ENCODE results near the gene ORMDL2.
"Not testable (repeated sequence)": the region's sequence is repeated elsewhere in the genome, so short reads cannot be mapped to it uniquely, and the experiment has no call there.

ORMDL2 gene

GRCh38 chr12:55828357-55828756 lies 10.5 kb downstream of the ORMDL2 start:
- DNase-seq (ENCODE audit: low read depth in 2 of 2) = no peak

- peak in 1 of 2 donors; percentile 14 for DNase-seq (ENCODE audit: low read depth in 2 of 2)
Measured at GRCh38 chr12:55829967-55830600, 12.2 kb downstream of the ORMDL2 start.

GRCh38 chr12:55830601-55831446 lies 13.0 kb downstream of the ORMDL2 start:
- DNase-seq (ENCODE audit: low read depth in 2 of 2) = peak in 1 of 2 donors; percentile 45

DNA sequence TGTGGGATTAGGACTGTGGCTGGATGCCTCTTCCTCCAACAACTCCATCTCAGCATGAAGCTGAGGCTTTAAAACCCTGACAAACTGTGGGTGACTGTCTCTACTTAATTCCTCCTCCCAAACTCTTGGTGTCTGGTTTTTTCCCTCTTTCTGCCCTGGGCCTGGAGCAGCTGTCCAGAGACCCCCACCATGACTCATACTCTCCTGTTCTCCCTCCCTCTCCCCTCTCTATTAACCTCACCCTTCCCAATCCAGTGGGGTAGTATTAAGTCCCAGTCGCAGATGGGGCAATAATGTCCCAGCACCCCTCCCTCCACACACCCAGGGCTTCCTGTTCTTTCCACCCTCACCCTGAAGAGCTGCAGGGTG lies 13.6 kb downstream of the ORMDL2 start:
- DNase-seq (ENCODE audit: low read depth in 2 of 2) = no peak

GRCh38 chr12:55833056-55833455 lies 15.2 kb downstream of the ORMDL2 start:
- DNase-seq (ENCODE audit: low read depth in 2 of 2) = no peak

DNA sequence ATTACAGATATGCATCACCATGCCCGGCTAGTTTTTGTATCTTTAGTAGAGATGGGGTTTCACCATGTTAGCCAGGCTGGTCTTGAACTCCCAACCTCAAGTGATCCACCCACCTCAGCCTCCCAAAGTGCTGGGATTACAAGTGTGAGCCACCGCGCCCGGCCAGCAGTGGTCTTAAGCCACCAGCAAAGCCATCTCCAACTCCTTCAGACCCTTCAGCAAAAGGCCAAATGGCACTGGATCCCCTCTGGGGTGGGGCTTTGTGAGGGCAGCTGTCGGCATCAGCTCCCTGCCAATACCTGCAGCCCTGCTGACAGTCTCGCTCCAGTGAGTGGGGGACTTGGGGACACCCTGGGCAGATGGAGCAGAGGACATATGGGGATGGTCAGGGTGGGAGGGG lies 16.6 kb downstream of the ORMDL2 start:
- DNase-seq (ENCODE audit: low read depth in 2 of 2) = not testable (repeated sequence)

GRCh38 chr12:55838361-55838760 lies 20.5 kb downstream of the ORMDL2 start:
- no peak for DNase-seq (ENCODE audit: low read depth in 2 of 2)

DNA sequence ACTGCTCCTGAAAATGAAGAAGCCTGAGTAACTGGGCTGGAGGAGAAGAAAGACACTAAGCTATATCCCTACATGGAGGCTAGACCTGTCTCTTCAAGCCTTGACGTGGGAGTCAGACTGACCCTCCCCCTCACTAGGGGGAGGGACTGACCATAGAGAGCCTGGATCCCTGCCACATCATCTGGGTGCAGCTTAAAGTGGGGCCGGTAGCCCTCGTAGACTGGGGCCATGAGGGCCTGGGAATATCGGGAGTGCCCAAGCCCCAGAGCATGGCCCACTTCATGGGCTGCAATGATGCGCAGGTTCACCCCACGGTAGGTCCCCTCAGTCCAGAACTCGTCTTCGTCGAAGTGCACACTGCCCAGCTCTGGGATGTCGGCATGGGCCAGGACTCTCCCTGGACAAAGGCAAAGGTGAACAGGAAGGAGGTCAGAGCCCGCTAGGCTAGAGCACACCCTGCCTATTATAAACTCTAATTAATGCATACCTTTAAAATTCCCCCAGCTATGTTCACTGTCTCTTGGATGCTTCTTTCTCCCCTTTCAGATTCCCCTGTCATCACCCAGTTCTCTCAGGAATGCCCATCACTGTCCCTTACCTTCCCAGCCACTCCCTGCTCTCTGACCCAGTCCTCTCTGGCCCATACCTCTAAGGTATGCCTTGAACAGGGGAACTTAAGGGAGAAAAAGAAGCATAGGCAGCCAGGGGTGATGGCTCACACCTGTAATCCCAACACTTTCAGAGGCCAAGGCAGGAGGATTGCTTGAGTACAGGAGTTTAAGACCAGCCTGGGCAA lies 21.7 kb downstream of the ORMDL2 start:
- no peak for DNase-seq (ENCODE audit: low read depth in 2 of 2)

DNA sequence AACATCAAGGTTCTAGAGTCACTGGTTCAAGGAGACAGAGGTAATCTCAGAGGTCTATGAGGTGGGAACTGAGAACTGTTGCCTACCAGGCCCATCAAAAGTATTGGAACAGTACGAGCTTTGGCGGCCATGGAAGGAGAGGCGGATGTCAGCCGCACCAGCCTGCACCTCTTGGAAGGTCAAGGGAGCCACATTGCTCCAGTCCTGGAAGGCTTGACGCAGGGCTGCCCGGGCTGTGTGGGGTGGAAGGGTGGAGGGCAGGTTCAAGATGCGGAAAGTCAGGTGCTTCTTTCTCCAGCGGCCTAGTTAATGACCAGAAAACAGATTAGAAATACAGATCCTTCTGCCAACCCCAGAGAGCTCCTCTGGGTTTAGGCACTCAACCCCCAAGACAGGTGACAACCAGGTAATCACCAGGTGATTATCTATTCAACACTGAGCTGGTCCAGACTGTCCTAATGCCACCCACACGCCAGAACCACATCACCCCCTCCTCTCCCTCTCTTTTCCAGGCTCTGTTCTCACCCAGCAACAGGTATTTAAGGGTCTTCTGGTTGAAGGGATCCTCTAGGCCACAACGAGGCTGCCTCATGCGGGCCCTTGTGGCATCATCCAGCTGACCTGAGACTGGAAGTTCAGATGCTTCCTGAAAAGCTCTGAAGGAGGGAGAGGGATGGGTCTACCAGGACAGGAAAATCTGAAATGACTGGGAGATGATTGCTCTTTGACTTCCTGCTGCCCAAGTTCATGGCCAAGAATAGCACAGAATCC lies 22.9 kb downstream of the ORMDL2 start:
- DNase-seq (ENCODE audit: low read depth in 2 of 2) = no peak

- no peak for DNase-seq (ENCODE audit: low read depth in 2 of 2)
Measured at GRCh38 chr12:55842681-55843429, 25.0 kb downstream of the ORMDL2 start, which contains the start of gene MMP19. Gene MMP19, minus strand, starts transcription at chr12:55842936. Its CDS starts 106 bp downstream, at chr12:55842830.

- no peak for DNase-seq (ENCODE audit: low read depth in 2 of 2)
Measured at GRCh38 chr12:55843431-55843830, 25.6 kb downstream of the ORMDL2 start.

DNA sequence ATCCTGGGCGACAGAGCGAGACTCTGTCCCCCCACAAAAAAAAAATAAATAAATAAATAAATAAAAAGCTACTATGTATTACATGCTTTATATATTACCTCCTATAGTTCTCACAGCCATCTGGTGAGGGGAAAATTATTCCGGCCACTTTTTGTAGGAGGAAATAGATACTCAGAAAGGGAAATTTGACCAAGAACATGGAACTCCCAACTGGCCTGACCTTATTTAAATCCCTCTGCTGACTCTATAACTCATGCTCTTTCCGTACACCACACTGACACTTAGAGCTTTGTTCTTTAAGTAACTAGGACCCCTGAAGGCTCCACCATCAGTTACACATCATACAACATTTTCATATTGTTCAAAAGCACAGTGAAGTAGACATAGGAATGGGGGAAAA lies 27.1 kb downstream of the ORMDL2 start:
- DNase-seq (ENCODE audit: low read depth in 2 of 2) = no peak

GRCh38 chr12:55845361-55845760 lies 27.5 kb downstream of the ORMDL2 start:
- DNase-seq (ENCODE audit: low read depth in 2 of 2) = no peak

GRCh38 chr12:55845785-55846496 lies 28.1 kb downstream of the ORMDL2 start:
- no peak for DNase-seq (ENCODE audit: low read depth in 2 of 2)

- DNase-seq (ENCODE audit: low read depth in 2 of 2) = peak in 1 of 2 donors; percentile 38
Measured at GRCh38 chr12:55847033-55847432, 29.2 kb downstream of the ORMDL2 start.

DNA sequence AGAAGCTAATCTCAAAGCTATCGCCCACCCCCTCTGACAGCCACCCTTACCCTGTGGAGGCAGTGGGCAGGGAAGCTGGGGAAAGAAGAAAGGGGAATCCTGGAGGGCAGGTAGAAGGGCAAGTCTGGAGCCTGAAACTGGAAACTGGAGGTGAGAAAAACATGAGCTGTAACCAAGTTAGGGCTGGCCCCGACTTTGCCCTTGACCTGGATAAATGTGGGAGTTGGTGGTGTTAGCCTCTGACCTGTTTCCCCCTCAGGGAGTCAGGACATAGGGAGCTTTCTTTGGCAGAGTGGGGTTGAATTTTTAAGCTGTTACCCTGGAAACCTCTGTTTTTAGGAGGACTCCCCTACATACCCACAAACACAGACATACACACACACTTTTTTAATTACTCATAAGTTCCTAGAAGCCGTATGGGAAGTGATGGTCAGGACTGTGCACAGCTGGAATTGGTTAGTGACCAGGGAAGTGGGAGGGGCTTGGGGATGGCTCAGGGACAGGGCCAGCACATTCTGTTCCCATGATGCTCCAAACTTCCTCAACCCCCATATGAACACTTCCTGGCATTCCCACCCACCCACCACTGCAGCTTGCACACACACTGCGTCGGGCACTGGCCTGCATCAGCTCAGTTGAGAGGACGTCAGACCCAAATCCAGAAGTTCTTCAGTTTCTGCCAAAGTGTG lies 29.9 kb downstream of the ORMDL2 start:
- no peak for DNase-seq (ENCODE audit: low read depth in 2 of 2)

DNA sequence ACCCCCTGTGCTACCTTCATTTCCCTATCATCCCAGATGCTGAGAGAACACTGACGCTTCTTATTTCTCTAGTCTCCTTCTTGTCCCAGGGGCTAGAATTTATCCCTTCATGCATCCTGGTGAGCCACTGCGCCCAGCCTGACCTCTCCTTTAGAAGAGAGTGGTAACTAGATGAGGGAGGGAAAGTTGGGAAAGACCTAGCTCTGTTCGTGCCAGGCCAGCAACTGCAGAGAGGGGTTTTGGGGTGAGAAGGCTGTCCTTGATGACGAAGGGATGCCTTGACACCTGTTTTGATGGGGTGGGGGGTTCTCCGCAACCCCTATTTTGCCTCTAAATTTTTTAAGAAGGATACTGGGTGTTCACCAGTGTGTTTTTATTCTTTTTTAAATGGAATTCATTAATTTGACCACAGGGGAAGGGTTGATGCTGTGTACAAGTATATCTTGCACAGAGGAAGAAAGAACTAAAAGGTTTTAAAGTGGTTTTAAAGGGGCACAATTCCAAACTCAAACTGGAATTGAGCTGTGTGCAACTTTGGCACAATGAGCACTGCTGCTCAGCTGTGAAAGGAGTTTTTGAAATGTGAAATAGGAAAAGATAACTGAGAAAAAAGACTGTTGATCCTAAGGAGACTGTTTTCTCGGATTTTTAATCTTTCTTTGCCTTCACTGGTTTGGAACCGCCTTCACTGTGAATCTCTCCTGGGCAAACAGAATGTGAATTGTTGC lies 31.9 kb downstream of the ORMDL2 start:
- no peak for DNase-seq (ENCODE audit: low read depth in 2 of 2)

GRCh38 chr12:55850401-55850800 lies 32.6 kb downstream of the ORMDL2 start:
- no peak for DNase-seq (ENCODE audit: low read depth in 2 of 2)

DNA sequence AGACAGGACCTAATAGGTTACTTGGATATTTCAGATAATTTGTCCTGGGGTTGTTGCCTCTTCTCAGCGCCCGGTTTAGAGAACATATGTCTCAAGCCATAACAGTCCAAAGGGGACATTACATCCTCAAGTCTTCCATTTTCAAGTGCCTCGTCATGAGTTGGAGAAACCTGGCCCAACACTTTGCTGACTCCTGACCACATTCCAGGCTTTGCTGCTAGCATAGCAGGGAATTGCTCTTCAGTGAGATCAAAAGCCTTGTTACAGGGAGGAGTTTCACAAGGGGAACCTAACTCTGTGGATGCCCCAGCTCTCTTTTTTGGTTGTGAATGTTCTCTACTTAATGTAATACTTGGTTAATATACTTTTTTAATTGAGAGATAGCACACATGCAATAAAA lies 33.1 kb downstream of the ORMDL2 start:
- no peak for DNase-seq (ENCODE audit: low read depth in 2 of 2)

All from stimulated activated CD8-positive, alpha-beta memory T cell treated with anti-CD3 and anti-CD28 coated beads, Interleukin-15, amount 100 ng/mL, for 48 hours (primary cell).